HepG2 (cell line): ENCODE measurements around the gene FKBP1A. TPM values are rescaled to one million over a fixed set of nuclear protein-coding genes. Genes with fewer than 3 reads are reported as not detected.
"Not testable (repeated sequence)": the region's sequence is repeated elsewhere in the genome, so short reads cannot be mapped to it uniquely, and the experiment has no call there.

Experiments
- ATAC-seq: fragments of 200-7000 bp; cut with Tn5 transposase; 3 replicates; pipeline ENCODE4 v1.9.1; 2020; ENCODE audit warnings: mild to moderate bottlenecking, moderate library complexity
- BruUV-seq: library from RNA; stranded (reverse); fragments of 400-500 nt; replicated peaks from 2 replicates; lab custom pipeline; 2021; lab: Mats Ljungman, UMichigan
- CTCF ChIA-PET: fragments of 300-600 bp; formaldehyde crosslinking; extraction: SDS; loops from one replicate; lab custom pipeline; 2021; ENCODE audit warnings: low total read pairs, inconsistent platforms, low intra/inter-chr PET ratio; lab: Yijun Ruan, JAX
- POLR2A ChIA-PET: fragments of 350-600 bp; sonication (Branson Sonifier 250); formaldehyde crosslinking; loops from one replicate; lab custom pipeline; 2020; ENCODE audit warnings: antibody characterized with exemption, inconsistent platforms; lab: Yijun Ruan, JAX
- DNase-seq: peaks from one replicate; pipeline ENCODE4 v3.0.0-alpha.2; 2015; ENCODE audit warnings: low spot score
- FAIRE-seq: peaks from 3 replicates; lab custom pipeline; 2011; peaks lifted over from hg19 to GRCh38; lab: Jason Lieb, UNC
- H2AFZ ChIP-seq: one replicate; pipeline ENCODE4 v1.6.1; 2011; ENCODE audit warnings: low read length, inconsistent platforms
- H3K27ac ChIP-seq: fragments of 300-600 bp; 3 replicates; pipeline ENCODE4 v1.8.0; 2011; ENCODE audit warnings: mixed run types, mild to moderate bottlenecking, mixed read lengths, low read length, inconsistent platforms; ENCODE audit not compliant: insufficient read depth; ENCODE audit errors: extremely low read length
- H3K27me3 ChIP-seq, 2 experiments: fragments of 200-600 bp in 1 of 2; 2 replicates in 1 of 2; 3 replicates in 1 of 2; pipeline versions ENCODE4 v1.6.0 to v1.8.0; 2011; ENCODE audit warnings: low read length in 2 of 2, mild to moderate bottlenecking in 2 of 2, moderate library complexity in 2 of 2, inconsistent platforms in 1 of 2; ENCODE audit not compliant: insufficient read depth in 2 of 2, control insufficient read depth in 1 of 2
- H3K36me3 ChIP-seq, 2 experiments: fragments of 200-600 bp in 1 of 2; replicated peaks in 1 of 2; 2 replicates in 1 of 2; 3 replicates in 1 of 2; pipeline versions ENCODE4 v1.5.1 to v1.8.0; 2011; ENCODE audit warnings: low read length in 2 of 2, inconsistent platforms in 1 of 2; ENCODE audit not compliant: insufficient read depth in 2 of 2, control insufficient read depth in 1 of 2
- H3K4me1 ChIP-seq: 2 replicates; pipeline ENCODE4 v1.5.1; 2012; ENCODE audit warnings: low read length, inconsistent platforms; ENCODE audit not compliant: insufficient read depth
- H3K4me2 ChIP-seq: 2 replicates; pipeline ENCODE4 v1.6.0; 2011; ENCODE audit warnings: low read depth, low read length, inconsistent platforms
- H3K4me3 ChIP-seq, 3 experiments: fragments of 200-600 bp in 1 of 3; sonication (generic), shearing (Covaris generic) in 1 of 3; replicated peaks in 1 of 3; 2 replicates each; pipeline ENCODE4 v1.5.1; 2011 to 2016; ENCODE audit warnings: low read length in 3 of 3, inconsistent platforms in 2 of 3, low read depth in 2 of 3, mild to moderate bottlenecking in 2 of 3, control low read depth in 1 of 3, mixed read lengths in 1 of 3; ENCODE audit not compliant: insufficient read depth in 1 of 3
- H3K79me2 ChIP-seq: one replicate; pipeline ENCODE4 v1.6.1; 2011; ENCODE audit warnings: low read length, inconsistent platforms; ENCODE audit not compliant: insufficient read depth
- H3K9ac ChIP-seq: 2 replicates; pipeline ENCODE4 v1.6.0; 2011; ENCODE audit warnings: mild to moderate bottlenecking, low read depth, low read length, inconsistent platforms; ENCODE audit not compliant: insufficient read depth
- H3K9me3 ChIP-seq: 2 replicates; pipeline ENCODE4 v1.5.1; 2012; ENCODE audit warnings: mild to moderate bottlenecking, low read length
- H4K20me1 ChIP-seq: 2 replicates; pipeline ENCODE4 v1.6.0; 2011; ENCODE audit warnings: inconsistent platforms, mild to moderate bottlenecking, low read length, moderate library complexity; ENCODE audit not compliant: insufficient read depth
- POLR2AphosphoS5 ChIP-seq: IDR thresholded peaks from 2 replicates; pipeline ENCODE4 v1.6.1; 2012; ENCODE audit warnings: low read depth, low read length
- POLR2G ChIP-seq: fragments of 200-400 bp; formaldehyde crosslinking; IDR thresholded peaks from 2 replicates; pipeline ENCODE4 v1.6.1; 2018; ENCODE audit warnings: mild to moderate bottlenecking, low read depth, low read length, moderate library complexity
- ZNF354B ChIP-seq: sonication (generic); formaldehyde crosslinking; IDR thresholded peaks from 2 replicates; pipeline ENCODE4 v1.8.0; 2022; ENCODE audit warnings: mild to moderate bottlenecking, missing genetic modification reagents
- WGBS: methylation state at CpG from one replicate; pipeline ENCODE4 v1.1.6; 2017; ENCODE audit warnings: low lambda C conversion rate; 5-methylcytosine and 5-hydroxymethylcytosine counted together
- in situ Hi-C: cut with HindIII; loops from 2 replicates; pipeline ENCODE4 v1.10.0; 2017; ENCODE audit warnings: low pct_unique_long_range_greater_than_20kb; ENCODE audit not compliant: extremely low pct_ligation_motif_present
- intact Hi-C: fragments of 100-400 bp; cut with micrococcal nuclease; formaldehyde crosslinking; loops from one replicate; pipeline ENCODE4 v1.10.0; 2022; ENCODE audit not compliant: unreplicated experiment
- polyA plus RNA-seq, 8 experiments: library from polyadenylated mRNA; depleted of rRNA in 3 of 8; stranded (reverse) in 7 of 8; unstranded in 1 of 8; fragments of >200 nt; fragmentation: Illumina TruSeq in 4 of 8; extraction: Trizol in 4 of 8; gene quantifications; 2 replicates each; pipeline versions ENCODE4 v1.2.1 to v1.2.3, GENCODE V29; 2011 to 2016; ENCODE audit warnings: low read depth in 4 of 8, missing spikeins in 1 of 8, mixed read lengths in 1 of 8; ENCODE audit not compliant: insufficient read depth in 1 of 8
- total RNA-seq, 5 experiments: library from RNA; depleted of rRNA; stranded (reverse); fragments of >200 nt; fragmentation: Illumina TruSeq; extraction: Trizol; gene quantifications; 2 replicates each; pipeline ENCODE4 v1.2.3, GENCODE V29; 2016; ENCODE audit warnings: low read depth in 1 of 5
- TF ChIP-seq, protein P1 (sequence below): sonication (generic); formaldehyde crosslinking; IDR thresholded peaks from 2 replicates; pipeline ENCODE4 v1.5.1; 2020; ENCODE audit warnings: mild to moderate bottlenecking, missing genetic modification reagents, moderate library complexity

Gene FKBP1A
- total and polyA plus RNA-seq, 2 of the 13 experiments (the other 11 are each of a cell fraction or from before 2014, with no cell fraction given): 119 to 468 TPM

DNA sequence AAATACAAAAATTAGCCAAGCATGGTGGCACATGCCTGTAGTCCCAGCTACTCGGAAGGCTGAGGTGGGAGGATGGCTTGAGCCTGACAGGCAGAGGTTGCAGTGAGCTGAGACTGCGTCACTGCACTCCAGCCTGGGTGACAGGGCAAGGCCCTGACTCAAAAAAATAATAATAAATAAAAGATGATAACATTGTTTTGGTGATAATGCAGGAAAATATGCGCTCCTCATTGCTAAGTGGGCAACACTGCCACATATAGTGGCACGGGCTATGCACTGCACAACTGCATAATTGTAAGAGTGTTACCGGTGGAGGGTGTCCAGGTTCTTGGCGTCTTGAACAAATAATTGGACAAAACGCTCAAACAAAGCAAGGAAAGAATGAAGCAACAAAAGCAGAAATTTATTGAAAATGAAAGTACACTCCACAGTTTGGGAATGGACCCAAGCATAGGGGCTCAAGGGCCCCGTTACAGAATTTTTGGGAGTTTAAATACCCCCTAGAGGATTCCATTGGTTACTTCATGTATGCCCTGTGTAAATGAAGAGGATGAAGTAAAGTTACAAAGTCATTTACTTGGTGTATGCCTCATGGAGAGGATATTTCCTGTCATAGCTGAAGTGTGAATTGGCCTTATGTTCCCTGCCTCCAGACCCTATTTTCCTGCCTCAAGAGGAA is 49.3 kb downstream of the FKBP1A start:
- H2AFZ ChIP-seq, intact Hi-C loops, BruUV-seq, H3K4me1 ChIP-seq, H3K4me3 ChIP-seq, CTCF ChIA-PET, H3K79me2 ChIP-seq, H3K9ac ChIP-seq, H3K4me2 ChIP-seq, ATAC-seq, in situ Hi-C loops, H3K27me3 ChIP-seq, DNase-seq, H3K27ac ChIP-seq, H4K20me1 ChIP-seq, H3K36me3 ChIP-seq, FAIRE-seq: not testable (repeated sequence)
- 92% methylated on average over 8 of the region's 8 CpGs for WGBS
- POLR2A ChIA-PET: interaction anchor here (1.2 to 1.6 kb wide), 2 partner anchors 13 to 18 kb away, joined by 3 to 4 read pairs; no protein-coding TSS in a partner anchor
- TF ChIP-seq POLR2AphosphoS5: 0 out of 2 replicates have a peak, but pooled peaks have one; percentile 20
- H3K9me3 ChIP-seq: peaks cover 14% of the 10 kb centered on the region

DNA sequence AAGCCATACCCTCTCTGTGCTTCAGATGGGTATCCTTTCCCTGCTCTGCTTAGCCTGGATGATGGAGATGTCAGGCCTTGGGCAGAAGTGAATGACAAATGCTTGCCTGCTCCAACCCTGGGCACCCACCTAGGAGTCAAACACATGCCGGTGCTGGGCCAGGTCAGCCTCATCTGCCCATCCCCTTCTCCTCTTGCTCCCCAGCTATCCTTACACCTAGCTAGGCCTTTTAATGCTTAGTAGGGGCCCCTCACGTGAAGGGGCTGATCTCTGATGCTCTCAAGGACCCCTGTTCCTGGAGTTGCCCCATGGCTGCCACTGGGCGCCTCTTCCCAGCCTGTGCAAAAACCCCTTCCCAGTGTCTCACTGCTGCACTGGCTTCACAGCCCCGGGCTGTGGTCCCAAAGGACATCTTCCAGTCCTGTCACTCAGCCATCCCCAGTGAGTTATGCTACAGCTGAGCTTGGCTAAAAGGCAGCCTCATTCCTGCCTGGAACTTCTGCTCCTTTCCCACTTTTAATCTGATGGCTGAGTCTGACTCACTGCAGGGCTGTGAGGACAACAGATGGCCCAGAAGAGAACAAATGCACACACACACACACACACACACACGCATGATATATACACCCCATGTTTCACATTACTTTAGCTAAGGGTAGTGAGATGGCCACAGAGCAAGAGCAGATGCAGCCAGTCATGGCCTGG is 51.1 kb downstream of the FKBP1A start:
- TF ChIP-seq ZNF354B (CRISPR knock-in tag) (no peak), POLR2AphosphoS5 (peak; percentile 7; the same call in 1 of the 2 replicates), POLR2G (0 out of 2 replicates have a peak, but pooled peaks have one; percentile 21)
- TF ChIP-seq, protein P1, sequence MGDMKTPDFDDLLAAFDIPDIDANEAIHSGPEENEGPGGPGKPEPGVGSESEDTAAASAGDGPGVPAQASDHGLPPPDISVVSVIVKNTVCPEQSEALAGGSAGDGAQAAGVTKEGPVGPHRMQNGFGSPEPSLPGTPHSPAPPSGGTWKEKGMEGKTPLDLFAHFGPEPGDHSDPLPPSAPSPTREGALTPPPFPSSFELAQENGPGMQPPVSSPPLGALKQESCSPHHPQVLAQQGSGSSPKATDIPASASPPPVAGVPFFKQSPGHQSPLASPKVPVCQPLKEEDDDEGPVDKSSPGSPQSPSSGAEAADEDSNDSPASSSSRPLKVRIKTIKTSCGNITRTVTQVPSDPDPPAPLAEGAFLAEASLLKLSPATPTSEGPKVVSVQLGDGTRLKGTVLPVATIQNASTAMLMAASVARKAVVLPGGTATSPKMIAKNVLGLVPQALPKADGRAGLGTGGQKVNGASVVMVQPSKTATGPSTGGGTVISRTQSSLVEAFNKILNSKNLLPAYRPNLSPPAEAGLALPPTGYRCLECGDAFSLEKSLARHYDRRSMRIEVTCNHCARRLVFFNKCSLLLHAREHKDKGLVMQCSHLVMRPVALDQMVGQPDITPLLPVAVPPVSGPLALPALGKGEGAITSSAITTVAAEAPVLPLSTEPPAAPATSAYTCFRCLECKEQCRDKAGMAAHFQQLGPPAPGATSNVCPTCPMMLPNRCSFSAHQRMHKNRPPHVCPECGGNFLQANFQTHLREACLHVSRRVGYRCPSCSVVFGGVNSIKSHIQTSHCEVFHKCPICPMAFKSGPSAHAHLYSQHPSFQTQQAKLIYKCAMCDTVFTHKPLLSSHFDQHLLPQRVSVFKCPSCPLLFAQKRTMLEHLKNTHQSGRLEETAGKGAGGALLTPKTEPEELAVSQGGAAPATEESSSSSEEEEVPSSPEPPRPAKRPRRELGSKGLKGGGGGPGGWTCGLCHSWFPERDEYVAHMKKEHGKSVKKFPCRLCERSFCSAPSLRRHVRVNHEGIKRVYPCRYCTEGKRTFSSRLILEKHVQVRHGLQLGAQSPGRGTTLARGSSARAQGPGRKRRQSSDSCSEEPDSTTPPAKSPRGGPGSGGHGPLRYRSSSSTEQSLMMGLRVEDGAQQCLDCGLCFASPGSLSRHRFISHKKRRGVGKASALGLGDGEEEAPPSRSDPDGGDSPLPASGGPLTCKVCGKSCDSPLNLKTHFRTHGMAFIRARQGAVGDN (CRISPR knock-in tag): 0 out of 2 replicates have a peak, but pooled peaks have one; percentile 10
- in situ Hi-C loops: no loop called here
- Histone ChIP-seq H3K9ac (no peak overlapping the region), H3K4me2 (no peak overlapping the region), H3K79me2 (no peaks in the 10 kb centered on the region), H2AFZ (no peak overlapping the region), H3K9me3 (peaks cover 5% of the 10 kb centered on the region), H3K36me3 (no peaks in the 10 kb centered on the region; a peak in 1 of 5 replicates), H3K4me3 (no peak overlapping the region), H3K27me3 (no peaks in the 10 kb centered on the region), H3K4me1 (no peaks in the 10 kb centered on the region), H3K27ac (no peak overlapping the region), H4K20me1 (no peaks in the 10 kb centered on the region)
- BruUV-seq: no TSS peak
- WGBS: 84% methylated on average over 5 of the region's 5 CpGs
- CTCF ChIA-PET: no interaction called here
- FAIRE-seq: no peak
- intact Hi-C loops: no loop called here
- DNase-seq: no peak
- peak; percentile 17 for ATAC-seq
- POLR2A ChIA-PET: interaction anchor here (0.6 to 1.3 kb wide), 2 partner anchors 14 to 16 kb away, joined by 3 to 5 read pairs; no protein-coding TSS in a partner anchor
